ENCODE results near the gene CYP4A11. TPM values are rescaled to one million over a fixed set of nuclear protein-coding genes. Genes with fewer than 3 reads are reported as not detected.
A peak's percentile ranks its signal among the peaks of the same experiment; 100 is the strongest.
"Not testable (repeated sequence)": the region's sequence is repeated elsewhere in the genome, so short reads cannot be mapped to it uniquely, and the experiment has no call there.

CYP4A11 gene
- total RNA-seq, 1 donor from 2014 or later = not detected

GRCh38 chr1:46940307-46940706, 969 bp downstream of the CYP4A11 start:
- FAIRE-seq (peak; percentile 50), DNase-seq (ENCODE audit: low read depth) (no peak)
- H3K36me3 ChIP-seq (ENCODE audit: control insufficient read depth, insufficient read depth, low read length) = no peaks in the 10 kb centered on the region
- no peaks in the 10 kb centered on the region for H3K27me3 ChIP-seq (ENCODE audit: control insufficient read depth, insufficient read depth, low read length)
- no peak overlapping the region for H3K4me3 ChIP-seq (ENCODE audit: low read depth, low read length)
- no peak for TF ChIP-seq CTCF (IDR thresholded peaks at IDR 0.05; ENCODE audit: insufficient read depth, low read length, severe bottlenecking)

GRCh38 chr1:46937270-46937669, 4.0 kb downstream of the CYP4A11 start:
- H3K27me3 ChIP-seq (ENCODE audit: control insufficient read depth, insufficient read depth, low read length) = no peaks in the 10 kb centered on the region
- H3K4me3 ChIP-seq (ENCODE audit: low read depth, low read length) = no peak overlapping the region
- DNase-seq (ENCODE audit: low read depth) = no peak
- TF ChIP-seq CTCF (IDR thresholded peaks at IDR 0.05; ENCODE audit: insufficient read depth, low read length, severe bottlenecking) = no peak
- H3K36me3 ChIP-seq (ENCODE audit: control insufficient read depth, insufficient read depth, low read length) = no peaks in the 10 kb centered on the region
- FAIRE-seq = no peak

GRCh38 chr1:46936788-46937187, 4.5 kb downstream of the CYP4A11 start:
- no peak for TF ChIP-seq CTCF (IDR thresholded peaks at IDR 0.05; ENCODE audit: insufficient read depth, low read length, severe bottlenecking)
- Histone ChIP-seq H3K36me3 (ENCODE audit: control insufficient read depth, insufficient read depth, low read length) (no peaks in the 10 kb centered on the region), H3K4me3 (ENCODE audit: low read depth, low read length) (no peak overlapping the region), H3K27me3 (ENCODE audit: control insufficient read depth, insufficient read depth, low read length) (no peaks in the 10 kb centered on the region)
- DNase-seq (ENCODE audit: low read depth) = no peak
- no peak for FAIRE-seq

- FAIRE-seq (peak; percentile 95), DNase-seq (ENCODE audit: low read depth) (peak; percentile 8)
- not testable (repeated sequence) for H3K4me3 ChIP-seq (ENCODE audit: low read depth, low read length); H3K27me3 ChIP-seq (ENCODE audit: control insufficient read depth, insufficient read depth, low read length); H3K36me3 ChIP-seq (ENCODE audit: control insufficient read depth, insufficient read depth, low read length)
- peak; percentile 75 for TF ChIP-seq CTCF (IDR thresholded peaks at IDR 0.05; ENCODE audit: insufficient read depth, low read length, severe bottlenecking)
Observed at GRCh38 chr1:46934852-46935251, 6.4 kb downstream of the CYP4A11 start.

- H3K36me3 ChIP-seq (ENCODE audit: control insufficient read depth, insufficient read depth, low read length); H3K4me3 ChIP-seq (ENCODE audit: low read depth, low read length); H3K27me3 ChIP-seq (ENCODE audit: control insufficient read depth, insufficient read depth, low read length); DNase-seq (ENCODE audit: low read depth); FAIRE-seq: not testable (repeated sequence)
Observed at GRCh38 chr1:46932020-46932419, 9.3 kb downstream of the CYP4A11 start.

GRCh38 chr1:46931151-46931550, 10.1 kb downstream of the CYP4A11 start:
- no peak for TF ChIP-seq CTCF (IDR thresholded peaks at IDR 0.05; ENCODE audit: insufficient read depth, low read length, severe bottlenecking)

More at GRCh38 chr1:46931151-46931550, 10.1 kb downstream of the CYP4A11 start:
- Histone ChIP-seq H3K27me3 (ENCODE audit: control insufficient read depth, insufficient read depth, low read length) (no peaks in the 10 kb centered on the region), H3K4me3 (ENCODE audit: low read depth, low read length) (no peak overlapping the region), H3K36me3 (ENCODE audit: control insufficient read depth, insufficient read depth, low read length) (no peaks in the 10 kb centered on the region)
- FAIRE-seq = no peak
- no peak for DNase-seq (ENCODE audit: low read depth)

Data from bronchial epithelial cell (primary cell).